ENCODE data around the gene MAML3. TPM values are rescaled to one million over a fixed set of nuclear protein-coding genes. Genes with fewer than 3 reads are reported as not detected.

MAML3 gene
- total and polyA plus RNA-seq, 12 donors, result 1.1 to 4.6 (median 2.6) TPM

DNA sequence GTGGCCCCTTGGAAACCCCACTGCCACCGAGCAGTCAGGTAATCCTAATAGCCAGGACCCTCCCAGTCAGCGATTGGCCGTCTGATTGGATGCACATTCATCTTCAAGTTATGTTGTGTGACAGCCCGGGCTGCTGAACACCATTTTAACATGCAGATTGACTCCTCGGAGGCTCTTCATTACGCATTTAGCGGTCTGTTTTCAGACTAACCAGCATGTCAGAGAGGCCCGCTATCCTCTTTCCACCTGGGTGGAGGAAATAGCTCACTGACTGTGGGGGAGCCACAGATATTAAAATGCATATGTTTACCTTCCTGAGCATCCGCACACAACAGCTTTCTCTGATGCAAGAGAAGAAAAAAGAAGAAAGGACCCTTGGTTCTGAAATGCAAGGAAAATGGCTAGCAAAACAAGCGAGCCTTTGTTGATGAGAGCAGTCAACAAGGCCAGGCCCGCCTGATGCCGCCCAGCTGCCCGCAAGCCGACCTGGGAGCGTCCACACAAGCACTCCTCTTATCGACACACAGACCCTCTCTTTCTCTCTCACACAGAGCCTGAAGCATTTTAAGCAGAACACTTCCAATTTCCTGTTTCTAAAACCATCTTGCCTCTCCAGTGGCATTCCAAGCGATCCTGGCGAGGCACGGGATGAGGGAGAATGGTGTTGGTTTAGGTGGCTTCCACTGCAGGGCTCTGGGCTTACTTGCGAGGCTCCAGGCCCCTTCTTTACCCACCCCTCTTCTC, 370.1 kb downstream of the MAML3 start:
- no peaks in the 10 kb centered on the region for H3K27me3 ChIP-seq
- H3K4me3 ChIP-seq, result no peak overlapping the region
- TF ChIP-seq, protein P1, sequence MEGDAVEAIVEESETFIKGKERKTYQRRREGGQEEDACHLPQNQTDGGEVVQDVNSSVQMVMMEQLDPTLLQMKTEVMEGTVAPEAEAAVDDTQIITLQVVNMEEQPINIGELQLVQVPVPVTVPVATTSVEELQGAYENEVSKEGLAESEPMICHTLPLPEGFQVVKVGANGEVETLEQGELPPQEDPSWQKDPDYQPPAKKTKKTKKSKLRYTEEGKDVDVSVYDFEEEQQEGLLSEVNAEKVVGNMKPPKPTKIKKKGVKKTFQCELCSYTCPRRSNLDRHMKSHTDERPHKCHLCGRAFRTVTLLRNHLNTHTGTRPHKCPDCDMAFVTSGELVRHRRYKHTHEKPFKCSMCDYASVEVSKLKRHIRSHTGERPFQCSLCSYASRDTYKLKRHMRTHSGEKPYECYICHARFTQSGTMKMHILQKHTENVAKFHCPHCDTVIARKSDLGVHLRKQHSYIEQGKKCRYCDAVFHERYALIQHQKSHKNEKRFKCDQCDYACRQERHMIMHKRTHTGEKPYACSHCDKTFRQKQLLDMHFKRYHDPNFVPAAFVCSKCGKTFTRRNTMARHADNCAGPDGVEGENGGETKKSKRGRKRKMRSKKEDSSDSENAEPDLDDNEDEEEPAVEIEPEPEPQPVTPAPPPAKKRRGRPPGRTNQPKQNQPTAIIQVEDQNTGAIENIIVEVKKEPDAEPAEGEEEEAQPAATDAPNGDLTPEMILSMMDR (IDR thresholded peaks at IDR 0.05), result no peak
- H3K4me1 ChIP-seq, result peaks cover 0 to 8% (median 0%) of the 10 kb centered on the region in 9 donors
- ATAC-seq (peak in 2 of 8 donors; percentile 23 to 35), DNase-seq (no peak)
- intact Hi-C loops (cut with DNase I), result no loop called here
- H3K36me3 ChIP-seq, result no peaks in the 10 kb centered on the region
- no peak overlapping the region for H3K27ac ChIP-seq
- 61 to 68% methylated on average over 20 of the region's 20 CpGs for WGBS, 2 donors
- no peaks in the 10 kb centered on the region for H3K9me3 ChIP-seq

DNA sequence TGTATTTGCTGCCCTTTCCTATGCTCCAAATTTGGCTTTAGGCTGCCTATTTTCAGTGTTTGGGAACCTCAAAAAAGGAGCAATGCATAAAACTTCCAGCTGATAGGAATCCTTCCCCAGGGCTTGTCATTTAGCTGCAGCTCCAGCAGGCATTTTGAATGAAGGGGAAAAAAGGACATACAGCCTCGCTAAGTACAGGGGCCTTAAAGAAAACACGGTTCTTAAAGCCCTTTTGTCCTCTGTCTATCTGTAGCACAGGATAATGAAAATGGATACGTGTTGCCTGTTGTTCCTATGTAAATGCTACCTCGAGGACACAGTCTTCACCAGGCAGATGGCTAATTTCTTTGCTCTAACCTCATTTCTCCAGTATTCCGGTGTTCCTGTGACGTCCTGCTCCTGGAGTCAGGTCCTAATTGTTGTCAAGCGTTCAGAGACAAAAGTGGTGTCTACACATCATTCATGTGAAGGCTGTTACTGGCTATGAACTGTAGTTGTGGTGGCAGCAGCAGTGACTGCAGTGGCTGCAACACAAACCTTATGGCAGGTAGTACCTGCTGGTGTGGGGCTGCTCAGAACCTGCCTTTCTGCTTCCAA, 371.0 kb downstream of the MAML3 start:
- peaks cover 0 to 8% (median 0%) of the 10 kb centered on the region in 9 donors for H3K4me1 ChIP-seq
- DNase-seq, result no peak
- H3K27ac ChIP-seq, result no peak overlapping the region
- ATAC-seq, result no peak
- no peaks in the 10 kb centered on the region for H3K27me3 ChIP-seq
- no peaks in the 10 kb centered on the region for H3K9me3 ChIP-seq
- no peak overlapping the region for H3K4me3 ChIP-seq
- intact Hi-C loops (cut with DNase I), result no loop called here
- H3K36me3 ChIP-seq, result no peaks in the 10 kb centered on the region
- TF ChIP-seq, protein P1 (IDR thresholded peaks at IDR 0.05), result no peak
- WGBS, 2 donors, result 83 to 84% methylated on average over 7 of the region's 7 CpGs

DNA sequence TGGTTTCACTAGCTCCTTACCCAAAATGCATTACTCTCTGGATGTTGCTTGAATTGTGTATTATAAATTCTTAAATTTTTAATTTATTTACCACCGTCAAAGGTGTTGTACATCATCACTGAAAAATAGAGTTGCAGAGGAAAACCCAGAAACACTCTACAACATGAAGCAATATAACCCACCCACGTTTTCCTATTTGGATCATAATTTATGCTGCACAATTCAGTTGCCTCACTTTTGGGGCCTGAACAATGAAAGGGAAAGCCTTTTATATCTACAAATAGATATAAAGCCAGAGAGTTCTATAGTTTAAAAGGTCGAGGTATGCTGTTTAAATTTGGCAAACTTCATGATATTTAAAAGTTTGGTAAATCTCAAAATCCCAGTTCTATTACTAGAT, 372.9 kb downstream of the MAML3 start:
- H3K4me3 ChIP-seq, result no peak overlapping the region
- peaks cover 0 to 22% (median 8%) of the 10 kb centered on the region in 9 donors for H3K4me1 ChIP-seq
- no peaks in the 10 kb centered on the region for H3K9me3 ChIP-seq
- no peak overlapping the region for H3K27ac ChIP-seq
- WGBS, 2 donors, result 72 to 77% methylated on average over 3 of the region's 3 CpGs
- intact Hi-C loops (cut with DNase I), result no loop called here
- ATAC-seq (no peak), DNase-seq (no peak)
- H3K36me3 ChIP-seq, result no peaks in the 10 kb centered on the region
- TF ChIP-seq, protein P1 (IDR thresholded peaks at IDR 0.05), result no peak
- H3K27me3 ChIP-seq, result no peaks in the 10 kb centered on the region

DNA sequence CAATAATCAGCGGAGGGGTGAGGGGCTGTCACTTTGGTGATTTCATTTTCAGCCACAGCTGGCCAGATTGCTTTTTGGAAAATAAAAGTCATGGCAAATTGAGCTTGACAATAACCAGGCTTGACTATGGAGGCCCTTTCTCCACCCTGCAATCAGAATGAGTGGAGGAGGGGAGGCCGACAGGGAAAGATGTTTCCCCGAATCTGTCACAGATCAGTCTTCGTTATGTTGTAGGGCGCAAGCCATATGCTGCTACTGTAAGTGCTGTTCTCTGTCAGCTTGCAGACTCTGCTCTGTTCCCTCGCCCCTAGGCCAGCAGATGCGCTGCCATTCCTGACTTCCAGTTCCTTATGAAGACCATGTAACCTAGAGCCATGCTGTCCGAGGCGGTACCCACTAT, 374.3 kb downstream of the MAML3 start:
- TF ChIP-seq, protein P1 (IDR thresholded peaks at IDR 0.05), result no peak
- DNase-seq, result no peak
- Histone ChIP-seq H3K36me3 (no peaks in the 10 kb centered on the region), H3K27me3 (no peaks in the 10 kb centered on the region), H3K4me1 (peaks cover 0 to 22% (median 8%) of the 10 kb centered on the region in 9 donors), H3K9me3 (no peaks in the 10 kb centered on the region), H3K27ac (no peak overlapping the region), H3K4me3 (no peak overlapping the region)
- 96 to 97% methylated on average over 9 of the region's 9 CpGs for WGBS, 2 donors
- no peak for ATAC-seq
- intact Hi-C loops (cut with DNase I), result loop anchor here in 2 of 10 donors (5.0 kb wide), 1 partner anchor 33 kb away; no protein-coding TSS in a partner anchor

All from heart right ventricle (tissue), 16 donors.